ENCODE measurements around the gene OR10G7.

- TF ChIP-seq, protein P1, sequence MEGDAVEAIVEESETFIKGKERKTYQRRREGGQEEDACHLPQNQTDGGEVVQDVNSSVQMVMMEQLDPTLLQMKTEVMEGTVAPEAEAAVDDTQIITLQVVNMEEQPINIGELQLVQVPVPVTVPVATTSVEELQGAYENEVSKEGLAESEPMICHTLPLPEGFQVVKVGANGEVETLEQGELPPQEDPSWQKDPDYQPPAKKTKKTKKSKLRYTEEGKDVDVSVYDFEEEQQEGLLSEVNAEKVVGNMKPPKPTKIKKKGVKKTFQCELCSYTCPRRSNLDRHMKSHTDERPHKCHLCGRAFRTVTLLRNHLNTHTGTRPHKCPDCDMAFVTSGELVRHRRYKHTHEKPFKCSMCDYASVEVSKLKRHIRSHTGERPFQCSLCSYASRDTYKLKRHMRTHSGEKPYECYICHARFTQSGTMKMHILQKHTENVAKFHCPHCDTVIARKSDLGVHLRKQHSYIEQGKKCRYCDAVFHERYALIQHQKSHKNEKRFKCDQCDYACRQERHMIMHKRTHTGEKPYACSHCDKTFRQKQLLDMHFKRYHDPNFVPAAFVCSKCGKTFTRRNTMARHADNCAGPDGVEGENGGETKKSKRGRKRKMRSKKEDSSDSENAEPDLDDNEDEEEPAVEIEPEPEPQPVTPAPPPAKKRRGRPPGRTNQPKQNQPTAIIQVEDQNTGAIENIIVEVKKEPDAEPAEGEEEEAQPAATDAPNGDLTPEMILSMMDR (IDR thresholded peaks at IDR 0.05) = no peak
- no peak for TF ChIP-seq POLR2A (IDR thresholded peaks at IDR 0.05)
These were observed 34.9 kb upstream of the OR10G7 start for GRCh38 chr11:124075841-124076651.

Data from heart left ventricle (tissue), 13 donors.